K562 (cell line): Measurements from ENCODE around the gene FHIT. TPM values are rescaled to one million over a fixed set of nuclear protein-coding genes. Genes with fewer than 3 reads are reported as not detected.

Experiments
- ATAC-seq: fragments of 200-7000 bp; cut with Tn5 transposase; 3 replicates; pipeline ENCODE4 v1.9.1; 2020; ENCODE audit warnings: moderate library complexity
- BruUV-seq: library from RNA; stranded (reverse); fragments of 400-500 nt; replicated peaks from 2 replicates; lab custom pipeline; 2021; lab: Mats Ljungman, UMichigan
- CTCF ChIA-PET: fragments of 300-600 bp; formaldehyde crosslinking; extraction: SDS; loops from one replicate; lab custom pipeline; 2021; ENCODE audit warnings: low intra/inter-chr PET ratio; lab: Yijun Ruan, JAX
- POLR2A ChIA-PET: fragments of 300-600, 350-650 bp; sonication (Branson Sonifier 250); formaldehyde crosslinking; extraction: SDS; loops from one replicate; lab custom pipeline; 2021; ENCODE audit warnings: antibody characterized with exemption, inconsistent platforms; lab: Yijun Ruan, JAX
- DNase-seq, 4 experiments: peaks; one replicate each; pipeline versions ENCODE4 v3.0.0 to v3.0.0-alpha.2; 2011 to 2018; ENCODE audit warnings: low spot score in 3 of 4, mixed read lengths in 3 of 4; ENCODE audit errors: extremely low read depth in 1 of 4
- FAIRE-seq: peaks from 2 replicates; lab custom pipeline; 2011; peaks lifted over from hg19 to GRCh38; lab: Jason Lieb, UNC
- H2AFZ ChIP-seq: 2 replicates; pipeline ENCODE4 v1.6.0; 2011; ENCODE audit warnings: low read depth, low read length, control low read depth, inconsistent platforms
- H3K27ac ChIP-seq: fragments of 200-600 bp; 3 replicates; pipeline ENCODE4 v1.8.0; 2011; ENCODE audit warnings: low read depth, mild to moderate bottlenecking, control low read depth, inconsistent platforms, low read length, moderate library complexity, mixed read lengths; ENCODE audit errors: extremely low read depth
- H3K27me3 ChIP-seq, 2 experiments: fragments of 300-600 bp in 1 of 2; 2 replicates in 1 of 2; 3 replicates in 1 of 2; pipeline versions ENCODE4 v1.6.0 to v1.8.0; 2011; ENCODE audit warnings: inconsistent platforms in 2 of 2, low read length in 2 of 2, mild to moderate bottlenecking in 1 of 2, mixed read lengths in 1 of 2, moderate library complexity in 1 of 2; ENCODE audit not compliant: control insufficient read depth in 2 of 2, insufficient read depth in 2 of 2
- H3K36me3 ChIP-seq: fragments of 300-600 bp; 3 replicates; pipeline ENCODE4 v1.8.0; 2011; ENCODE audit warnings: mild to moderate bottlenecking, low read length, inconsistent platforms; ENCODE audit not compliant: control insufficient read depth, insufficient read depth
- H3K4me1 ChIP-seq, 2 experiments: fragments of 200-600 bp in 1 of 2; replicated peaks in 1 of 2; 2 replicates in 1 of 2; 3 replicates in 1 of 2; pipeline versions ENCODE4 v1.5.1 to v1.8.0; 2011; ENCODE audit warnings: inconsistent platforms in 2 of 2, low read length in 2 of 2, mild to moderate bottlenecking in 1 of 2, mixed read lengths in 1 of 2, moderate library complexity in 1 of 2; ENCODE audit not compliant: control insufficient read depth in 2 of 2, insufficient read depth in 2 of 2
- H3K4me2 ChIP-seq: 2 replicates; pipeline ENCODE4 v1.6.1; 2011; ENCODE audit warnings: low read length, control low read depth, inconsistent platforms, mixed read lengths; ENCODE audit not compliant: insufficient read depth
- H3K4me3 ChIP-seq: fragments of 200-600 bp; sonication (generic), shearing (Covaris generic); 2 replicates; pipeline ENCODE4 v1.5.1; 2016; ENCODE audit warnings: control low read depth, inconsistent platforms
- H3K79me2 ChIP-seq: fragments of 200-600 bp; 3 replicates; pipeline ENCODE4 v1.8.0; 2011; ENCODE audit warnings: low read length, inconsistent platforms; ENCODE audit not compliant: control insufficient read depth, insufficient read depth
- H3K9ac ChIP-seq, 2 experiments: 2 replicates each; pipeline versions ENCODE4 v1.6.0 to v1.6.1; 2011; ENCODE audit warnings: low read depth in 2 of 2, low read length in 2 of 2, control low read depth in 1 of 2, inconsistent platforms in 1 of 2, mild to moderate bottlenecking in 1 of 2, mixed read lengths in 1 of 2; ENCODE audit not compliant: insufficient read depth in 1 of 2
- H3K9me1 ChIP-seq: one replicate; pipeline ENCODE4 v1.6.0; 2011; ENCODE audit warnings: inconsistent platforms, mild to moderate bottlenecking, low read length, moderate library complexity; ENCODE audit not compliant: control insufficient read depth, insufficient read depth
- H3K9me3 ChIP-seq: replicated peaks from 2 replicates; pipeline ENCODE4 v1.5.1; 2011; ENCODE audit warnings: low read depth, low read length, inconsistent platforms; ENCODE audit not compliant: control insufficient read depth, insufficient read depth
- H4K20me1 ChIP-seq: replicated peaks from 2 replicates; pipeline ENCODE4 v1.6.1; 2011; ENCODE audit warnings: low read length, inconsistent platforms, mixed read lengths; ENCODE audit not compliant: control insufficient read depth, insufficient read depth
- CEBPG ChIP-seq, 3 experiments: fragments of 200-800 bp in 1 of 3; sonication (Bioruptor generic) in 1 of 3; sonication (generic) in 1 of 3; formaldehyde crosslinking in 1 of 3; IDR thresholded peaks in 2 of 3; conservative IDR thresholded peaks in 1 of 3; 2 replicates each; pipeline versions ENCODE4 v1.6.1 to v1.8.0; 2016 to 2022; ENCODE audit warnings: missing compliant biosample characterization in 2 of 3, missing genetic modification characterization in 2 of 3, mild to moderate bottlenecking in 1 of 3, missing genetic modification reagents in 1 of 3
- NEUROD1 ChIP-seq: fragments of 150-350 bp; IDR thresholded peaks from 2 replicates; pipeline ENCODE4 v1.6.1; 2014; ENCODE audit warnings: borderline replicate concordance, low read length, low read depth; ENCODE audit not compliant: partially characterized antibody
- ZNF311 ChIP-seq: fragments of 250-450 bp; sonication (Bioruptor Pico); IDR thresholded peaks from 2 replicates; pipeline ENCODE4 v1.4.0; 2020; ENCODE audit warnings: mild to moderate bottlenecking, moderate library complexity
- in situ Hi-C: fragments of 300-500 bp; cut with MboI; formaldehyde crosslinking; loops from 4 replicates; pipeline ENCODE4 v1.15.0; 2018; ENCODE audit warnings: inconsistent platforms, mixed read lengths
- intact Hi-C: fragments of 100-400 bp; cut with micrococcal nuclease; formaldehyde crosslinking; loops from 2 replicates; pipeline ENCODE4 v1.14.2; 2022
- polyA plus RNA-seq, 8 experiments: library from polyadenylated mRNA; depleted of rRNA in 4 of 8; stranded (reverse) in 5 of 8; unstranded in 3 of 8; fragments of >200 nt; fragmentation: Nextera tagmentation in 2 of 8; fragmentation: Illumina TruSeq in 1 of 8; extraction: Ambion mirVana in 2 of 8; extraction: Trizol in 1 of 8; gene quantifications; 2 replicates each; pipeline versions ENCODE4 v1.2.1 to v1.2.3, GENCODE V29; 2011 to 2014; ENCODE audit warnings: inconsistent platforms in 1 of 8, missing spikeins in 1 of 8
- total RNA-seq, 7 experiments: library from RNA; depleted of rRNA in 6 of 7; stranded (reverse); fragments of >200 nt in 6 of 7; fragmentation: Illumina TruSeq in 2 of 7; extraction: Trizol in 2 of 7; gene quantifications; 2 replicates each; pipeline versions ENCODE4 v1.2.1 to v1.2.3, GENCODE V29; 2011 to 2021; ENCODE audit warnings: low replicate concordance in 1 of 7
- TF ChIP-seq, protein P1 (sequence below): fragments of 450-650 bp; IDR thresholded peaks from one replicate; pipeline ENCODE4 v1.6.1; 2018; ENCODE audit warnings: mild to moderate bottlenecking, moderate library complexity; ENCODE audit not compliant: partially characterized antibody
- TF ChIP-seq, protein P2 (sequence below): fragments of 450-650 bp; formaldehyde crosslinking; IDR thresholded peaks from 2 replicates; pipeline ENCODE4 v1.4.0; 2020; ENCODE audit warnings: mild to moderate bottlenecking, mixed read lengths

The FHIT gene
- total and polyA plus RNA-seq, 9 of the 15 experiments (the other 6 are each of a cell fraction or from before 2014, with no cell fraction given) = 1.7 to 9.1 (median 4.3) TPM

DNA sequence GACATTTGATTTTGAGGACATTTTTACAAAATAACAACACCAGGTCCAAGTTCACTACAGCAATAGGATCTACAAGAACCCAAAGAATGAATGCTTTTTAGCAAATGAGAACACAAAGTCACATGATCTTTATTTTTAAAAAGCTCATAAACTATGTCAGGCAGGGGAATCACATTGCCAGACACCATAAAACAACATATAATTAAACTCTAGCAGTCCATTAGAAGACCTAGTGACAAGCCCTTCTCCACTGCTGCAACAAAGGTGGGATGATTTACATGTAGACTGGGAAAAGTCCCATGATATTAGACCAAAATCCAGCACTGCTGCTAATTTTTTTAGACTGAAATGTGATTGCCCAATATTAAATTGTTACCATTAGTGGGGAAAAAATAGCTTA, 92.6 kb downstream of the FHIT start:
- no peak for FAIRE-seq
- TF ChIP-seq NEUROD1 (no peak), CEBPG (CRISPR knock-in tag; IDR thresholded peaks at IDR 0.05) (no peak), CEBPG (tag; conservative IDR thresholded peaks at IDR 0.05 in 1 of 2, IDR thresholded peaks at IDR 0.05 in 1 of 2) (peak in 1 of 2 experiments; percentile 33; a peak in 1 of 4 replicates), ZNF311 (CRISPR knock-in tag) (no peak)
- TF ChIP-seq, protein P1, sequence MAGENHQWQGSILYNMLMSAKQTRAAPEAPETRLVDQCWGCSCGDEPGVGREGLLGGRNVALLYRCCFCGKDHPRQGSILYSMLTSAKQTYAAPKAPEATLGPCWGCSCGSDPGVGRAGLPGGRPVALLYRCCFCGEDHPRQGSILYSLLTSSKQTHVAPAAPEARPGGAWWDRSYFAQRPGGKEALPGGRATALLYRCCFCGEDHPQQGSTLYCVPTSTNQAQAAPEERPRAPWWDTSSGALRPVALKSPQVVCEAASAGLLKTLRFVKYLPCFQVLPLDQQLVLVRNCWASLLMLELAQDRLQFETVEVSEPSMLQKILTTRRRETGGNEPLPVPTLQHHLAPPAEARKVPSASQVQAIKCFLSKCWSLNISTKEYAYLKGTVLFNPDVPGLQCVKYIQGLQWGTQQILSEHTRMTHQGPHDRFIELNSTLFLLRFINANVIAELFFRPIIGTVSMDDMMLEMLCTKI = no peak
- TF ChIP-seq, protein P2, sequence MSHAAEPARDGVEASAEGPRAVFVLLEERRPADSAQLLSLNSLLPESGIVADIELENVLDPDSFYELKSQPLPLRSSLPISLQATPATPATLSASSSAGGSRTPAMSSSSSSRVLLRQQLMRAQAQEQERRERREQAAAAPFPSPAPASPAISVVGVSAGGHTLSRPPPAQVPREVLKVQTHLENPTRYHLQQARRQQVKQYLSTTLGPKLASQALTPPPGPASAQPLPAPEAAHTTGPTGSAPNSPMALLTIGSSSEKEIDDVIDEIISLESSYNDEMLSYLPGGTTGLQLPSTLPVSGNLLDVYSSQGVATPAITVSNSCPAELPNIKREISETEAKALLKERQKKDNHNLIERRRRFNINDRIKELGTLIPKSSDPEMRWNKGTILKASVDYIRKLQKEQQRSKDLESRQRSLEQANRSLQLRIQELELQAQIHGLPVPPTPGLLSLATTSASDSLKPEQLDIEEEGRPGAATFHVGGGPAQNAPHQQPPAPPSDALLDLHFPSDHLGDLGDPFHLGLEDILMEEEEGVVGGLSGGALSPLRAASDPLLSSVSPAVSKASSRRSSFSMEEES (CRISPR knock-in tag) = peak; percentile 33; the same call in 1 of the 2 replicates
- no peak for DNase-seq
- in situ Hi-C loops = no loop called here
- CTCF ChIA-PET = no interaction called here
- no peaks in the 10 kb centered on the region for H3K79me2 ChIP-seq
- H3K27me3 ChIP-seq = no peaks in the 10 kb centered on the region
- no peak overlapping the region for H3K4me2 ChIP-seq
- no TSS peak for BruUV-seq
- H3K4me1 ChIP-seq = no peaks in the 10 kb centered on the region
- H4K20me1 ChIP-seq = no peaks in the 10 kb centered on the region
- no peak overlapping the region for H3K9ac ChIP-seq
- H3K4me3 ChIP-seq = no peak overlapping the region
- H3K9me3 ChIP-seq = no peaks in the 10 kb centered on the region
- H3K27ac ChIP-seq = no peak overlapping the region
- POLR2A ChIA-PET = no interaction called here
- no peak for ATAC-seq
- H3K9me1 ChIP-seq = no peaks in the 10 kb centered on the region
- H3K36me3 ChIP-seq = no peaks in the 10 kb centered on the region
- intact Hi-C loops = no loop called here
- no peak overlapping the region for H2AFZ ChIP-seq
